Raji (cell line): ENCODE data around the gene TMEM184B.

Experiments used
- POLR2A ChIP-seq: IDR thresholded peaks from 2 replicates; pipeline ENCODE4 v1.6.1; 2011; ENCODE audit warnings: low read depth, low read length, control low read depth; ENCODE audit not compliant: insufficient read depth

TMEM184B gene

GRCh38 chr22:38272373-38273134 is at the start of gene TMEM184B:
Gene TMEM184B, minus strand, starts transcription at chr22:38273010. Its CDS starts 25,049 bp downstream, at chr22:38247961.
- TF ChIP-seq POLR2A: peak; percentile 70

- no peak for TF ChIP-seq POLR2A
Observed at GRCh38 chr22:38320605-38321402, 48.0 kb upstream of the TMEM184B start.

GRCh38 chr22:38318792-38319773 is 46.3 kb upstream of the TMEM184B start:
- TF ChIP-seq POLR2A: no peak

GRCh38 chr22:38317995-38318715 is 45.3 kb upstream of the TMEM184B start:
- no peak for TF ChIP-seq POLR2A

GRCh38 chr22:38317122-38317994 is 44.5 kb upstream of the TMEM184B start, which contains the start of gene CSNK1E:
Gene CSNK1E, minus strand, starts transcription at chr22:38317433. Its CDS starts 3,276 bp downstream, at chr22:38314157.
- TF ChIP-seq POLR2A: no peak

- TF ChIP-seq POLR2A: no peak
Observed at GRCh38 chr22:38316364-38317121, 43.7 kb upstream of the TMEM184B start.

GRCh38 chr22:38315823-38316363 is 43.1 kb upstream of the TMEM184B start:
- no peak for TF ChIP-seq POLR2A

- no peak for TF ChIP-seq POLR2A
Observed at GRCh38 chr22:38314933-38315822, 42.4 kb upstream of the TMEM184B start.

- no peak for TF ChIP-seq POLR2A
Observed at GRCh38 chr22:38314051-38314932, 41.5 kb upstream of the TMEM184B start.

- TF ChIP-seq POLR2A: no peak
Observed at GRCh38 chr22:38313384-38313955, 40.7 kb upstream of the TMEM184B start.

- TF ChIP-seq POLR2A: no peak
Observed at GRCh38 chr22:38312261-38312800, 39.5 kb upstream of the TMEM184B start.
